Rectal smooth muscle tissue (tissue), 1 donor: ENCODE results near the gene FGFR3.

Experiments used
- H3K27ac ChIP-seq: one replicate; pipeline ENCODE4 v1.7.0; 2013; ENCODE audit warnings: low read depth, low read length, inconsistent platforms
- H3K27me3 ChIP-seq: one replicate; pipeline ENCODE4 v1.7.0; 2013; ENCODE audit warnings: low read length; ENCODE audit not compliant: control insufficient read depth, insufficient read depth
- H3K36me3 ChIP-seq: one replicate; pipeline ENCODE4 v1.7.0; 2013; ENCODE audit warnings: low read length; ENCODE audit not compliant: control insufficient read depth, insufficient read depth
- H3K4me1 ChIP-seq: one replicate; pipeline ENCODE4 v1.7.0; 2013; ENCODE audit warnings: low read length; ENCODE audit not compliant: control insufficient read depth, insufficient read depth
- H3K4me3 ChIP-seq: one replicate; pipeline ENCODE4 v1.7.0; 2013; ENCODE audit warnings: low read length
- H3K9ac ChIP-seq: one replicate; pipeline ENCODE4 v1.7.0; 2013; ENCODE audit warnings: low read length

The FGFR3 gene

GRCh38 chr4:1777822-1778641, 15.1 kb upstream of the FGFR3 start:
- Histone ChIP-seq H3K27me3 (no peaks in the 10 kb centered on the region), H3K27ac (no peak overlapping the region), H3K4me3 (no peak overlapping the region), H3K36me3 (no peaks in the 10 kb centered on the region), H3K9ac (no peak overlapping the region), H3K4me1 (no peaks in the 10 kb centered on the region)

DNA sequence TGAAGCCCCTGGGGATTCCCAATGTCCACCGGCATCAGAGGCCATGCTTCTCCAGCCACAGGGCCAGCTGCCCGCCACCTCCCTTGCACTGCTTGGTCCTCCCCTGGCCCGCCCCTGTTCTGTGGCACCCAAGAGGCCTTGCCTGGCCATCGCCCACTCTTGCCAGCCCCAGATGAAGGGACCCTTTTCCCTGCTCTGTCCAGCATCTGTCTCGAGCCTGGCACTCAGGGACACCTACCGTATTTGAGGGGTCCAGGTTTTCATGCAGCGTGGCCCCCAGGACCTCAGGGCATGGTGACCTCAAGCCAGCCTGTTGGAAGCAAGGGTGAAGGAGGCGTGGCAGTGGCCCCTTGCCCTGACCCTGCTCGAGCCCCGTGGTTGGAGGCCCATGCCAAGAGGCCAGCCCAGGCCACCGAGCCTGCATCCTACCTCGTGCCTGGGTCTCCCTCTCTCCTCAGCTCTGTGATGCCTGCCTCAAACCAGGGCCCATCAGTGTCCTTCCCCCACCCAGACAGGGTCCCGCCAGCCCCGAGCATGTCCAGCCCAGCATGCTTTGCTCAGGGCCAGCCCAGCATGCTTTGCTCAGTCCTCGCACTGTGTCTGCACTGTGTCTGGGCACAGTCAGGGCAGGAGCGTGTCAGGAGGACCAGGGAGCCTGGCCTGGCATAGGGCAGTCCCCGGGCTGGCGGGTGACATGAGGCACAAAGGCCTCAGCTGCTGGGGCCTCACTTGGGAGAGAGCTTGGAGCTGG, 14.3 kb upstream of the FGFR3 start:
- Histone ChIP-seq H3K27ac (no peak overlapping the region), H3K4me3 (no peak overlapping the region), H3K36me3 (no peaks in the 10 kb centered on the region), H3K9ac (no peak overlapping the region), H3K27me3 (no peaks in the 10 kb centered on the region), H3K4me1 (no peaks in the 10 kb centered on the region)

DNA sequence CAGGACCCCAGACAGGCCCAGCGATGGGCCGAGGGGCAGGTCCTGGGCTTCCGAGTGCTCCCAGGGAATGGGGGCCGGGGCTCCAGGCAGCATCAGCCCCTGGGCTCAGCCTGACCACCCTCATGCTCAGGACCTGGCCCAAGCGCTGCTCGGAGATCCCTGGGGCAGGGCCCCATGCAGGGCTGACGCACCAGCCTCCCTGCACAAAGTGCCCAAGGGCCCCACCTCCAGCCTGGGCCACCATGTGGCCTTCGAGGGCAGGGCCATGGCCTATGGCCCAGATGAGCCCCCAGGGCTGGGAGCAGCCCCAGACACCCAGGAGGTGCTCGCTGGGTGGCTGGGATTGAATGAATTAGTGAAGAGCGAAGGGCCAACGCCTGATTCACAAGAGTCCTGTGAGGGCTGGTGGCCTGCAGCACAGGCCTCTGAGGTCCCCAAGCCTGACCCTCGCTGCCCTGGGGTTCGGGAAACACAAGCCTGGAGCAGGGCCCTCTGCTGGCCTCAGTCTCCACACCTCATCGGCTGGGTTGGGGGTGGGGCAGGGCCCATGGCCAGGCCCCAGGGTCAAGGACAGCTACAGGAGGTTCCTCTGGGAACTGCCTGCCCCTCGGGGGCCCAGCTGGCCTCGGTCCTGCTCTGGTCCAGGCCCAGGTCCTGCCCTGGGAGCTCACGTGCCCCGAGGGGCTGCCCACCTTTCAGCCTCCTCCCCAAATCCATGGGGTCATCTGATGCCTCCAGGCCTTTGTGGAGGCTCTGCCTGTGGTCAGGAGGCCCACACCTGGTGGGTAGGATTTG, 13.3 kb upstream of the FGFR3 start:
- no peak overlapping the region for H3K27ac ChIP-seq
- no peaks in the 10 kb centered on the region for H3K4me1 ChIP-seq

GRCh38 chr4:1780435-1780834, 12.7 kb upstream of the FGFR3 start:
- Histone ChIP-seq H3K9ac (no peak overlapping the region), H3K36me3 (no peaks in the 10 kb centered on the region), H3K4me1 (no peaks in the 10 kb centered on the region), H3K4me3 (no peak overlapping the region), H3K27ac (no peak overlapping the region), H3K27me3 (no peaks in the 10 kb centered on the region)

More for the DNA sequence above, 13.3 kb upstream of the FGFR3 start:
- H3K27me3 ChIP-seq = no peaks in the 10 kb centered on the region
- H3K4me3 ChIP-seq = no peak overlapping the region
- no peaks in the 10 kb centered on the region for H3K36me3 ChIP-seq
- no peak overlapping the region for H3K9ac ChIP-seq

DNA sequence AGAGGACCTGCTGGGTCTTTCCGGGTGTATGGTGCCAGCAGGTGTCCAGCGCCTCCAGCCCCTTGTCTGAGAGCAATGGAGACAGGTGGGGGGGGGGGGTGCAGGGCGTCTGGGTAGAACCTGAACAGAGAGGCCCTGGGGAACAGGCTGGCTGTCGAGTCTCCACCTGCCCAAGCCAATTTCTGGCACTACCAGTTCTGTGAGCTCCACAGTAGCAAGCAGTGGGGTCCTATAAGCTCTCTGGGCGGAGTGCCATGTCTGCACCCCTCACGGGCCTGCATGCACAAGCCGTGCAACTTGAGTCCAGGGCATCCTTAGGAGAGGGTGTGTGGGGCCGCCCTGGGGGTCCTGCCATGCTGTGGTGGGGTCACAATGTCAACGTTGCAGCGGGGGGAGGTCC, 10.1 kb upstream of the FGFR3 start:
- no peaks in the 10 kb centered on the region for H3K4me1 ChIP-seq
- no peak overlapping the region for H3K4me3 ChIP-seq
- no peaks in the 10 kb centered on the region for H3K27me3 ChIP-seq
- no peak overlapping the region for H3K27ac ChIP-seq
- no peak overlapping the region for H3K9ac ChIP-seq
- no peaks in the 10 kb centered on the region for H3K36me3 ChIP-seq

GRCh38 chr4:1783970-1784369, 9.1 kb upstream of the FGFR3 start:
- no peak overlapping the region for H3K9ac ChIP-seq
- H3K4me3 ChIP-seq = no peak overlapping the region
- H3K36me3 ChIP-seq = no peaks in the 10 kb centered on the region
- H3K27me3 ChIP-seq = no peaks in the 10 kb centered on the region
- H3K4me1 ChIP-seq = no peaks in the 10 kb centered on the region
- no peak overlapping the region for H3K27ac ChIP-seq

- H3K27ac ChIP-seq = no peak overlapping the region
- no peaks in the 10 kb centered on the region for H3K27me3 ChIP-seq
- H3K36me3 ChIP-seq = no peaks in the 10 kb centered on the region
- H3K9ac ChIP-seq = no peak overlapping the region
- no peak overlapping the region for H3K4me3 ChIP-seq
- H3K4me1 ChIP-seq = no peaks in the 10 kb centered on the region
These were observed 8.7 kb upstream of the FGFR3 start for GRCh38 chr4:1784395-1784788.

DNA sequence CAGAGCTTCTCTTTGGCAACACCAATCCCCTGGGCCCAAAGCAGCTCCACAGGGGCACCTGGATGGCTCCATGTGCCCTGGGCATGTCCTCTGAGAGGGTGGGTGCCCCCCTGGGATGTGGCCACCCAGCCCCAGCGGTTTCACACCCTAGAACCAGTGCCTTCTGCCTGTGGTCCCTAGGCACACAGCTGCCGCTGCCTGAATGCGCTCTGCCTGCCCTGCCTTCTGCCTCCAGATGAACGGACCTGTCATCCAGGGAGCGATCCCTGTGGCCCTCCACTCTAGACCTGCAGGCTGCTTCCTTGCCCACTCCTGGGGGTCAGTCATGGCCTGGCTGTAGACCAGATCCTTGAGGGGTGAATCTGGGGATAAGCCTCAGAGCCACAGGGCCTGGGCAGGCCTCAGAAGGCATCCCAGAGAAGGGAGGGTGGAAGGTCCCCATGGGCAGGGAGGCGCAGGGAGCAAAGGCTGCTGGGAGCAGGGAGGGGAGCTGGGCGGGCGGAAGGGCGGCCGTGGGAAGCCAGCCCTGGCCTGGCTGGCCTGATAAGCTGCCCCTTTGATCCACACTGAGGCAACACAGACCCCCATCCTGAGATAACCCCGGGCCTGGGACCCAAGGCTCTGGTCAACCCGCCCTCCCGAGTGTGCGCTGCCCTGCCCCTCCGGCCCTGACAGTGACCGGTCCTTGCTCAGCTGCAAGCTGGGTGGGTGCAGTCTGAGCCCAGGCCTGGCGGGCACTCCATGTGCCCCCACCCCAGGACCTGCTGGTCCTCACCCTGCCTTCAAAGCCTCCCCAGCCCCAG, 8.1 kb upstream of the FGFR3 start:
- no peaks in the 10 kb centered on the region for H3K4me1 ChIP-seq
- H3K4me3 ChIP-seq = no peak overlapping the region
- no peak overlapping the region for H3K9ac ChIP-seq
- no peak overlapping the region for H3K27ac ChIP-seq
- no peaks in the 10 kb centered on the region for H3K27me3 ChIP-seq
- H3K36me3 ChIP-seq = no peaks in the 10 kb centered on the region

DNA sequence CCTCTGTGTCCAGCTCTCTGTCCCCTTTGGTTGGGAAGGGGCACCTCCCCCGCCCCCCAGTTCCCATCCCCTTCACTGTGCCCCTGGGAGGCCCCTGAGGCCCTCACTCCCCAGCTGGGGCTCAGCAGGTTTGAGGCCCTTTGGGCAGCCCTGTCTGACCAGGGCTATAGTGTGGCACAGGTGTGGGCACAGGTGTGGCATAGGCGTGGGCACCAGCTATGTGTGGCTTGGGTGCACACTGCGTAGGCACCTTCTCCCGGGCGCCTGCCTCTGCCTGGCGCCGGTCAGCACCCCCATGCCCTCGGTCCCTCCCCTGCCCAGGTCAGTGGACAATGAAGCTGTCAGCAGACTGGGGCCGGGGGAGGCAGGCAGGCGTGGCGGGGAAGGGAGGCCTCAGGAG, 7.5 kb upstream of the FGFR3 start:
- H3K27ac ChIP-seq = no peak overlapping the region
- no peak overlapping the region for H3K4me3 ChIP-seq
- no peaks in the 10 kb centered on the region for H3K4me1 ChIP-seq

DNA sequence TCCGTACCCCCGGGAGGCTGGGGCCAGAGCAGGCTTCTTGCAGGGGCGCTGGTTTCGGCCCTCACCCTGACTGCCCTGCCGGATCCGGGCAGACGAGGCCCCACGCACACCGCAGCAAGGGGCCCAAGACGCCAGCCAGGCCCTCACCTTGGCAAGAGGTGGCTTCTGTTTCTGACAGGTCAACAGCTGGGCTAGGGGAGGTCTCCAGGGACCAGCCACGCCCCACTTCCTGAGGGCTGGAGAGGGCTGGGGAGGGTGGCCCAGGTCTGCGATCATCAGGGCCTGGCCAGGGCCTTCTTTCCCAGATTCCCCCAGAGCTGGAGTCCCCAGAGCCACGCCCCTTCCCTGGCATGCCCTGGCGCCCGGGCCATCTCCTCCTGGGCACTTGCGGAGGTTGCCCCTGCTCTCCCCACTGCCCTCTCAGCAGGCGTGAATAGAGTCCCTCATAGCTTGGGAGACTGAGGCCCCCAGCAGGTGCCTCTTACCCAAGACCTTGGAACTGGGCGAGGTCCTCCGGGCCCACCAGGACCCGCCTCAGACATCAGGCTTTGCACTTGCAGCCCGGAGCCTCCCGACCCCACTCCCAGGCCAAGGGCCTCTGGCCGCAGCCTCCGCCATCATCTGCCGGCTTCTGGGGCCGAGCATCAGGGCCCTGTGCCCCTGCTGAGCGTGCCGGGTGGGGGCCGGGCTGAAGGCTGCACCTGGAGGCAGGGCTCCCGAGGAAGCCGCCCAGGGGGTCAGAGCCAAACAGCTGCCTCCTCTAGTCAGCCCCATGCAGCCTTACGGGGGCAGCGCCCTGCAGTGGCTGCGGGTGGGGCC, 6.3 kb upstream of the FGFR3 start:
- Histone ChIP-seq H3K27me3 (peaks cover 2% of the 10 kb centered on the region), H3K36me3 (no peaks in the 10 kb centered on the region), H3K4me1 (no peaks in the 10 kb centered on the region), H3K4me3 (no peak overlapping the region), H3K27ac (no peak overlapping the region), H3K9ac (no peak overlapping the region)

More for the DNA sequence above, 7.5 kb upstream of the FGFR3 start:
- Histone ChIP-seq H3K27me3 (no peaks in the 10 kb centered on the region), H3K36me3 (no peaks in the 10 kb centered on the region), H3K9ac (no peak overlapping the region)

DNA sequence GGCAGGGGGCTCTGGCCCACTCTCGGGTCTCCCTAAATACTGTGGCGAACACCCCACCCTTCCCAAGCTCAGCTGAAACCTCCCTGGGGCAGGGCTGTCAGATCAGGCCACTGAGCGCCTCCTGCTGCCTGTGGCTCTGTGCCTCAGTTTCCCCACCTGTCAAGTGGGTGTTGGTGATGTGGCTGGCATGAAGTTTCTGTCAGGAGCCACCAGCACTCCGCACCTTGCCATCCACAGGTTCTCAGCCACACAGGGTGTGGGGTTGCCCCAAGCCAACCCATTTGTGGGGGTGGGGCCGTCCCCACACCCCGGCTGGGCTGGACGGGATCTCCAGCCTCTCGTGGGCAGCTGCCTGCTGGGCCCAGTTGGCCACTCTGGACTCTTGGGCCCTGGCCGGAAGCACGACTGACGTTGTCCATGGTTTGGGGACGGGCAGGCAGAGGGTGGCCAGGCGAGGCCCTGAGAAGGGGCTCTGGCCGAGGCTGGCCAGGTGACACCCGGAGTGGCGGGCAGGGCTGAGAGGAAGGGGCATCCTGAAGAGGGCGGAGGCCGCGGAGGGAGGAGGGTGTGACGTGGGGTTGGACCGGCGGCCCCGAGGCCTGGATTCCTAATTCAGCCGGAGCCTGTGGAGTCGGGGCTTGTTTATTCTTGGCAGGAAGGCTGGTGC, 5.5 kb upstream of the FGFR3 start:
- Histone ChIP-seq H3K27me3 (peaks cover 4% of the 10 kb centered on the region), H3K9ac (no peak overlapping the region), H3K4me1 (no peaks in the 10 kb centered on the region), H3K4me3 (no peak overlapping the region), H3K27ac (no peak overlapping the region), H3K36me3 (no peaks in the 10 kb centered on the region)
